Liver (tissue), 9 donors: ENCODE data around the gene TTC1. TPM values are rescaled to one million over a fixed set of nuclear protein-coding genes. Genes with fewer than 3 reads are reported as not detected.

Experiments
- DNase-seq: peaks from one replicate; pipeline ENCODE4 v3.0.0-alpha.2; 2017; ENCODE audit warnings: low spot score
- H3K27ac ChIP-seq, 2 donors: one replicate each; pipeline ENCODE4 v1.7.0; 2013; ENCODE audit warnings: inconsistent platforms in 2 of 2, low read length in 2 of 2, control low read depth in 1 of 2, low read depth in 1 of 2, mild to moderate bottlenecking in 1 of 2
- H3K27me3 ChIP-seq, 4 donors: one replicate each; pipeline versions ENCODE4 v1.6.1 to v1.7.0; 2013; ENCODE audit warnings: low read length in 3 of 4, inconsistent platforms in 1 of 4, mild to moderate bottlenecking in 1 of 4, moderate library complexity in 1 of 4; ENCODE audit not compliant: control insufficient read depth in 4 of 4, insufficient read depth in 4 of 4
- H3K36me3 ChIP-seq, 4 donors: one replicate each; pipeline versions ENCODE4 v1.6.1 to v1.7.0; 2013; ENCODE audit warnings: low read length in 3 of 4, mild to moderate bottlenecking in 3 of 4, low read depth in 1 of 4, moderate library complexity in 1 of 4; ENCODE audit not compliant: control insufficient read depth in 4 of 4, insufficient read depth in 3 of 4
- H3K4me1 ChIP-seq, 4 donors: one replicate each; pipeline versions ENCODE4 v1.6.1 to v1.7.0; 2013; ENCODE audit warnings: low read length in 3 of 4, mild to moderate bottlenecking in 3 of 4, moderate library complexity in 1 of 4; ENCODE audit not compliant: control insufficient read depth in 4 of 4, insufficient read depth in 4 of 4
- H3K4me3 ChIP-seq, 3 donors: one replicate each; pipeline versions ENCODE4 v1.6.1 to v1.7.0; 2013; ENCODE audit warnings: low read length in 3 of 3, control low read depth in 1 of 3, low read depth in 1 of 3, mild to moderate bottlenecking in 1 of 3
- H3K9ac ChIP-seq, 2 donors: one replicate each; pipeline ENCODE4 v1.7.0; 2013; ENCODE audit warnings: low read length in 2 of 2, mild to moderate bottlenecking in 2 of 2, moderate library complexity in 2 of 2, control low read depth in 1 of 2, low read depth in 1 of 2
- H3K9me3 ChIP-seq, 4 donors: one replicate each; pipeline versions ENCODE4 v1.6.1 to v1.7.0; 2013; ENCODE audit warnings: low read length in 3 of 4; ENCODE audit not compliant: control insufficient read depth in 4 of 4
- EGR1 ChIP-seq, 2 donors: IDR thresholded peaks; 2 replicates each; pipeline ENCODE4 v1.6.1; 2016 to 2018; ENCODE audit warnings: antibody characterized with exemption in 2 of 2, low read depth in 2 of 2
- FOXA2 ChIP-seq: IDR thresholded peaks from 2 replicates; pipeline ENCODE4 v1.6.1; 2016; ENCODE audit warnings: antibody characterized with exemption
- GABPA ChIP-seq, 2 donors: IDR thresholded peaks in 1 of 2; conservative IDR thresholded peaks in 1 of 2; 2 replicates each; pipeline ENCODE4 v1.6.1; 2016; ENCODE audit warnings: antibody characterized with exemption in 2 of 2, mild to moderate bottlenecking in 1 of 2, moderate library complexity in 1 of 2
- HNF4A ChIP-seq, 2 donors: conservative IDR thresholded peaks; 2 replicates each; pipeline ENCODE4 v1.6.1; 2016; ENCODE audit warnings: antibody characterized with exemption in 2 of 2, mild to moderate bottlenecking in 2 of 2
- HNF4G ChIP-seq: IDR thresholded peaks from 2 replicates; pipeline ENCODE4 v1.6.1; 2016; ENCODE audit warnings: antibody characterized with exemption
- JUND ChIP-seq, 2 donors: IDR thresholded peaks; 2 replicates each; pipeline ENCODE4 v1.6.1; 2016; ENCODE audit warnings: antibody characterized with exemption in 2 of 2
- RXRA ChIP-seq, 2 donors: IDR thresholded peaks; 2 replicates each; pipeline ENCODE4 v1.6.1; 2017 to 2018; ENCODE audit warnings: antibody characterized with exemption in 2 of 2, mild to moderate bottlenecking in 1 of 2
- YY1 ChIP-seq: IDR thresholded peaks from 2 replicates; pipeline ENCODE4 v1.6.1; 2016; ENCODE audit warnings: antibody characterized with exemption, mild to moderate bottlenecking
- WGBS: extraction: QIAGEN DNeasy Blood & Tissue Kit; methylation state at CpG from one replicate; pipeline ENCODE4 v1.1.7; 2013; 5-methylcytosine and 5-hydroxymethylcytosine counted together
- polyA plus RNA-seq, 2 donors: library from polyadenylated mRNA; stranded (reverse) in 1 of 2; unstranded in 1 of 2; fragments of 200-250 nt in 1 of 2; fragments of >200 nt in 1 of 2; fragmentation: Nextera tagmentation in 1 of 2; extraction: Ambion mirVana in 1 of 2; gene quantifications; one replicate each; pipeline versions ENCODE4 v1.2.1 to v1.2.3, GENCODE V29; 2013 to 2015
- total RNA-seq, 2 donors: library from RNA; depleted of rRNA; stranded (reverse); fragments of >200 nt; gene quantifications; one replicate each; pipeline ENCODE4 v1.2.3, GENCODE V29; 2014
- TF ChIP-seq, protein P1 (sequence below): IDR thresholded peaks from 2 replicates; pipeline ENCODE4 v1.6.1; 2016; ENCODE audit warnings: antibody characterized with exemption, mild to moderate bottlenecking
- TF ChIP-seq, protein P2 (sequence below): fragments of 150-350 bp; IDR thresholded peaks from 2 replicates; pipeline ENCODE4 v1.5.1; 2017; ENCODE audit warnings: improper control_type of control experiment, low read depth, low read length; ENCODE audit not compliant: missing input control
- TF ChIP-seq, protein P3 (sequence below): IDR thresholded peaks from 2 replicates; pipeline ENCODE4 v1.6.1; 2016; ENCODE audit warnings: antibody characterized with exemption
- TF ChIP-seq, protein P4 (sequence below): IDR thresholded peaks from 2 replicates; pipeline ENCODE4 v1.6.1; 2016; ENCODE audit warnings: antibody characterized with exemption
- donor health status: healthy.
- donor health status: healthy.
- donor health status: healthy.
- donor health status: healthy.
- donor health status: healthy.

The TTC1 gene
- total and polyA plus RNA-seq, 4 donors: 18.0 to 35.5 (median 22.2) TPM

DNA sequence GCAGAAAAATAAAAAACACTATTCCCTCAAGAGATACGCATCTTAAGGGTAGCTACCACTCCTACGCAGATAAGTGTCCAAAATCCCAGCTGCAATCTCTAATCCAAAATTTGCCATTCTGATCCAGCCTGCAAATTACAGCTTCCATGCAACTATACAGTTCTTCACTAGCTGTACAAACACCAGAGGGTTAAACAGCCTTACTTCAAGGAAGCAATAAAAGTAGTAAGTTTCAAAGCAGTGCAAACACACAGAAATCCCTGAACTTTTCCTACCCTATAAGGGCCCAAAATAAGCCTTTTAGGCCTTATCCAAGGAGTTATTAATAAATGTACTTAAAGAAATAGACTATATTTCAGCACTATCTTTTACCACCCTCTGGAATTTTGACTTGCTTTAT is 70.8 kb downstream of the TTC1 start (continued):
- TF ChIP-seq JUND (IDR thresholded peaks at IDR 0.05) (no peak), HNF4G (no peak)

DNA sequence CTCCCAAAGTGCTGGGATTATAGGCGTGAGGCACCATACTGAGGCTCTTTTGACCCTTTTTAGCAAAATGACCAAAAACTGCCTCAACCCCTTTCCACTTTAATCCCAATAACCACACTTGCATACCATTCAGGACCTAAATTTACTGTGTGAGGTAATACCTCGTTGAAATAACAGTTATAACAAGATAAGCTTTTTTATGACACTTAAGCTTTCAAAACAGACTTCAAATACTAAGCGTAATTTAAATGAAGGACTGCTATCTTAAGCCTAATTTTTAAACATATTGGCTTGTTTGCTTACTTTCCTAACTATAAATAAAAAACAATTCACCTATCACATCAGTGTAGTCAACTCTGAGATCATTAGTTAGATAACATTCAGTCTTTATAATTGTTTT is 72.6 kb downstream of the TTC1 start:
- Histone ChIP-seq H3K9ac (no peak overlapping the region), H3K27me3 (no peaks in the 10 kb centered on the region), H3K4me1 (no peaks in the 10 kb centered on the region), H3K4me3 (no peak overlapping the region), H3K36me3 (peaks cover 0 to 3% (median 2%) of the 10 kb centered on the region in 4 donors), H3K27ac (no peak overlapping the region), H3K9me3 (no peaks in the 10 kb centered on the region)
- TF ChIP-seq FOXA2: no peak
- TF ChIP-seq, protein P1, sequence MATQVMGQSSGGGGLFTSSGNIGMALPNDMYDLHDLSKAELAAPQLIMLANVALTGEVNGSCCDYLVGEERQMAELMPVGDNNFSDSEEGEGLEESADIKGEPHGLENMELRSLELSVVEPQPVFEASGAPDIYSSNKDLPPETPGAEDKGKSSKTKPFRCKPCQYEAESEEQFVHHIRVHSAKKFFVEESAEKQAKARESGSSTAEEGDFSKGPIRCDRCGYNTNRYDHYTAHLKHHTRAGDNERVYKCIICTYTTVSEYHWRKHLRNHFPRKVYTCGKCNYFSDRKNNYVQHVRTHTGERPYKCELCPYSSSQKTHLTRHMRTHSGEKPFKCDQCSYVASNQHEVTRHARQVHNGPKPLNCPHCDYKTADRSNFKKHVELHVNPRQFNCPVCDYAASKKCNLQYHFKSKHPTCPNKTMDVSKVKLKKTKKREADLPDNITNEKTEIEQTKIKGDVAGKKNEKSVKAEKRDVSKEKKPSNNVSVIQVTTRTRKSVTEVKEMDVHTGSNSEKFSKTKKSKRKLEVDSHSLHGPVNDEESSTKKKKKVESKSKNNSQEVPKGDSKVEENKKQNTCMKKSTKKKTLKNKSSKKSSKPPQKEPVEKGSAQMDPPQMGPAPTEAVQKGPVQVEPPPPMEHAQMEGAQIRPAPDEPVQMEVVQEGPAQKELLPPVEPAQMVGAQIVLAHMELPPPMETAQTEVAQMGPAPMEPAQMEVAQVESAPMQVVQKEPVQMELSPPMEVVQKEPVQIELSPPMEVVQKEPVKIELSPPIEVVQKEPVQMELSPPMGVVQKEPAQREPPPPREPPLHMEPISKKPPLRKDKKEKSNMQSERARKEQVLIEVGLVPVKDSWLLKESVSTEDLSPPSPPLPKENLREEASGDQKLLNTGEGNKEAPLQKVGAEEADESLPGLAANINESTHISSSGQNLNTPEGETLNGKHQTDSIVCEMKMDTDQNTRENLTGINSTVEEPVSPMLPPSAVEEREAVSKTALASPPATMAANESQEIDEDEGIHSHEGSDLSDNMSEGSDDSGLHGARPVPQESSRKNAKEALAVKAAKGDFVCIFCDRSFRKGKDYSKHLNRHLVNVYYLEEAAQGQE: no peak
- TF ChIP-seq EGR1 (IDR thresholded peaks at IDR 0.05; ENCODE audit: low read depth in 2 of 2): no peak
- 82% methylated on average over 3 of the region's 3 CpGs for WGBS
- no peak for DNase-seq

DNA sequence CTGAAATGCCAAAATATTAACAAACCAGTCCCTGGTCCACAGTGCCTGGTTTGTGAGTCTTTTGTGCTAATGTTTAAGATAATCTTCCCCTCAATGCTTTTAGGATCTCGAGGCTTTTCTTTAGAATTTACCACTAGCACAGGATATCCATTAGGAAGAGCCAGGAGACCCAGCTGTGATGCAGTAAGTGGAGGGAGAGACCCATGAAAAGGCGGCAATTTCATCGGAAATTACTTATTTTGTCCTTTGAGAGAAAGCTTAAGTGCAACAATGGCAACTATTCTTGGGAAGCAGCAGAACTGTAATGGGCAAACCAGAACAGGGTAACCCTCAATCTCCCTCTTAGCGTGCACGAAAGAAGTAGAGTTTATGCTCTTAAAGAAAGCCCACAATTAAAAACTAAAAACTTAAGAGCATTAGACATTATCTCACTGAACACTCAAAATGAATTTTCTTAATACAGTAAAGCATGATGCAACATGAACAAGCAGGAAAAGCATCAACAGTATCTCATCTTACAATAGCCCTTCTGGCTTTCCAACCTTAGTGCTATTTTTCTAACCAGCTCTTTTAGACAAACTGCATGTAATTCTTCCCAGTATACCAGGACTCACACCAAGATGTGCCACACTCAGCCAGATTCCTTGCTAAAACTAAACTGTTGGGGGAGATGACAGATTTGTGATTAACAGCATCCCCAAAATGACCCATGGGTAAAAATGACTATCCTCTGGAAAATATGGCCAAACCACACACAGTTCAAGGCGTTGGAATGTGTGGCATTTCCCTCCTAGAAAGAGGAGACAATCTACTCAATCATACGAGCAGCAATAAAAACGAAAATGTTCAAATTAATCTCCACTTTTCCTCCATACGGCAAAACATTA is 73.9 kb downstream of the TTC1 start:
- Histone ChIP-seq H3K4me1 (no peaks in the 10 kb centered on the region), H3K4me3 (no peak overlapping the region), H3K27me3 (no peaks in the 10 kb centered on the region), H3K27ac (no peak overlapping the region), H3K9ac (no peak overlapping the region), H3K9me3 (no peaks in the 10 kb centered on the region), H3K36me3 (peaks cover 0 to 2% (median 0%) of the 10 kb centered on the region in 4 donors)
- TF ChIP-seq, protein P1: no peak
- no peak for TF ChIP-seq HNF4A (conservative IDR thresholded peaks at IDR 0.05)
- TF ChIP-seq, protein P2, sequence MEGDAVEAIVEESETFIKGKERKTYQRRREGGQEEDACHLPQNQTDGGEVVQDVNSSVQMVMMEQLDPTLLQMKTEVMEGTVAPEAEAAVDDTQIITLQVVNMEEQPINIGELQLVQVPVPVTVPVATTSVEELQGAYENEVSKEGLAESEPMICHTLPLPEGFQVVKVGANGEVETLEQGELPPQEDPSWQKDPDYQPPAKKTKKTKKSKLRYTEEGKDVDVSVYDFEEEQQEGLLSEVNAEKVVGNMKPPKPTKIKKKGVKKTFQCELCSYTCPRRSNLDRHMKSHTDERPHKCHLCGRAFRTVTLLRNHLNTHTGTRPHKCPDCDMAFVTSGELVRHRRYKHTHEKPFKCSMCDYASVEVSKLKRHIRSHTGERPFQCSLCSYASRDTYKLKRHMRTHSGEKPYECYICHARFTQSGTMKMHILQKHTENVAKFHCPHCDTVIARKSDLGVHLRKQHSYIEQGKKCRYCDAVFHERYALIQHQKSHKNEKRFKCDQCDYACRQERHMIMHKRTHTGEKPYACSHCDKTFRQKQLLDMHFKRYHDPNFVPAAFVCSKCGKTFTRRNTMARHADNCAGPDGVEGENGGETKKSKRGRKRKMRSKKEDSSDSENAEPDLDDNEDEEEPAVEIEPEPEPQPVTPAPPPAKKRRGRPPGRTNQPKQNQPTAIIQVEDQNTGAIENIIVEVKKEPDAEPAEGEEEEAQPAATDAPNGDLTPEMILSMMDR: no peak
- TF ChIP-seq, protein P3, sequence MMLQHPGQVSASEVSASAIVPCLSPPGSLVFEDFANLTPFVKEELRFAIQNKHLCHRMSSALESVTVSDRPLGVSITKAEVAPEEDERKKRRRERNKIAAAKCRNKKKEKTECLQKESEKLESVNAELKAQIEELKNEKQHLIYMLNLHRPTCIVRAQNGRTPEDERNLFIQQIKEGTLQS: no peak
- TF ChIP-seq, protein P4, sequence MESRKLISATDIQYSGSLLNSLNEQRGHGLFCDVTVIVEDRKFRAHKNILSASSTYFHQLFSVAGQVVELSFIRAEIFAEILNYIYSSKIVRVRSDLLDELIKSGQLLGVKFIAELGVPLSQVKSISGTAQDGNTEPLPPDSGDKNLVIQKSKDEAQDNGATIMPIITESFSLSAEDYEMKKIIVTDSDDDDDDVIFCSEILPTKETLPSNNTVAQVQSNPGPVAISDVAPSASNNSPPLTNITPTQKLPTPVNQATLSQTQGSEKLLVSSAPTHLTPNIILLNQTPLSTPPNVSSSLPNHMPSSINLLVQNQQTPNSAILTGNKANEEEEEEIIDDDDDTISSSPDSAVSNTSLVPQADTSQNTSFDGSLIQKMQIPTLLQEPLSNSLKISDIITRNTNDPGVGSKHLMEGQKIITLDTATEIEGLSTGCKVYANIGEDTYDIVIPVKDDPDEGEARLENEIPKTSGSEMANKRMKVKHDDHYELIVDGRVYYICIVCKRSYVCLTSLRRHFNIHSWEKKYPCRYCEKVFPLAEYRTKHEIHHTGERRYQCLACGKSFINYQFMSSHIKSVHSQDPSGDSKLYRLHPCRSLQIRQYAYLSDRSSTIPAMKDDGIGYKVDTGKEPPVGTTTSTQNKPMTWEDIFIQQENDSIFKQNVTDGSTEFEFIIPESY: no peak
- no peak for TF ChIP-seq EGR1 (IDR thresholded peaks at IDR 0.05; ENCODE audit: low read depth in 2 of 2)
- no peak for TF ChIP-seq YY1
- no peak for TF ChIP-seq GABPA (IDR thresholded peaks at IDR 0.05 in 1 of 2, conservative IDR thresholded peaks at IDR 0.05 in 1 of 2)
- no peak for TF ChIP-seq RXRA (IDR thresholded peaks at IDR 0.05)
- WGBS: 88% methylated on average over 9 of the region's 9 CpGs
- DNase-seq: no peak
